GM19023 (cell line): Measurements from ENCODE around the gene BEND3.
"Not testable (repeated sequence)": the region's sequence is repeated elsewhere in the genome, so short reads cannot be mapped to it uniquely, and the experiment has no call there.

Experiments used
- ATAC-seq: cut with Tn5 transposase; IDR thresholded peaks from one replicate; pipeline ENCODE4 v1.9.1; 2021; ENCODE audit warnings: mild to moderate bottlenecking, moderate library complexity; ENCODE audit not compliant: unreplicated experiment

The BEND3 gene

DNA sequence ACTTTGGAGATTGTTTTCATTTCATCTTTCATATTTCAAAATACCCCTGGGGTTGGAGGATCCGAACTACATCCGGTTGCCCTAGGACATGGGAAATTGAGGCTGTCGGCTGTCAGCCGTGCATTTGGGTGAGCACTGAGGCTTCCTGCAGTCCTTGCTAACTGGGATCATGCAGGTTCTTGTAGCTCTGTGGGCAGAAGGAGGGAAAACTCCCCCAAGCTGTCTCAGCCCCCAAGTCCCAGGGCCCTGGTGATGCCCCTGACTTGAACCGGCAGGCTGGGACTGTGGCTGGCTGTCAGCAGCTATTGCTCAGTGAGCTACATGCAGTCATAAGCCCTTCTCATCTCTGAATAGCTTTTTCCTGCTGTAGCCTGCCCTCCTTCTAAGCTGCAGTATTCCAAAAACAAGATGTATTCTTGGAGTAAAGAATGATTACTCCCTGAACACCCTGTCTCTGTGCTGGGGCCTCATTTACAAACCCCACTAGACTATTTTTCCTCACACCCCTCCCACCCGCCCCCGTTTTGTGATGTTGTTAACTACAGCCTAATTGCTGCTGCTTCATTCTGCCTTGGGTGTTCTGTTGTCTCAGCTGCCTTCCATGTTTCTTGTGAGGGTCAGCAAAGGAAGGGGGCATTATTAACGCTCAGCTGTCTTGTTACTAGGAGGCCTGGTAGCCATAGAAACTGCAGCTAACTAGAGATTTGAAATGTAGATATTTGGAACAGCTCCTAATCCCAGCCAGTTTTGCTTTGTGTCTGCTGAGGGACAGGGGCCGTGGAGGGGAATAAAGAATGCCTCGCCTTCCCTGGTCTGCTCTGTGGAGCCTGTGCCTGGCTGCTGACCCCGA is 69.3 kb downstream of the BEND3 start:
- ATAC-seq = no peak

DNA sequence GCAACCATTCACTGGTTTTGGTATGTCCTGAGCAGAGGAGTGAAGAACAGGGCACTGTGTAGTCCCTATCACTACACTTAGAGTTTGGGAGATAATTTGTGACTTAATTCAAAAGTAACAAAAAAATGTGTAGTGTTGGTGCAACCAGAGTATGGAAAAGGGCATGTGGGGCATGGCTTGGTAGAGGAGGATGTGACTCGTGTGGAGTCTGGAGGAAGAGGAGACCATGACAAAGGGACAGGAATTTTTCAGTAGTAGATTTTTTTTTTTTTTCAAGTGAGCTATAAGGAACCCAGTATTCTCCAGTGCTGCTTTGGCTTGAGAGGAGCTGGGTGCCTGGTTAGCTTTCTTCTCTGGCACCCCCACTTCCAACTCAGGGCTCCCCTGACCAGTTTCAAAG is 82.2 kb downstream of the BEND3 start:
- ATAC-seq = no peak

DNA sequence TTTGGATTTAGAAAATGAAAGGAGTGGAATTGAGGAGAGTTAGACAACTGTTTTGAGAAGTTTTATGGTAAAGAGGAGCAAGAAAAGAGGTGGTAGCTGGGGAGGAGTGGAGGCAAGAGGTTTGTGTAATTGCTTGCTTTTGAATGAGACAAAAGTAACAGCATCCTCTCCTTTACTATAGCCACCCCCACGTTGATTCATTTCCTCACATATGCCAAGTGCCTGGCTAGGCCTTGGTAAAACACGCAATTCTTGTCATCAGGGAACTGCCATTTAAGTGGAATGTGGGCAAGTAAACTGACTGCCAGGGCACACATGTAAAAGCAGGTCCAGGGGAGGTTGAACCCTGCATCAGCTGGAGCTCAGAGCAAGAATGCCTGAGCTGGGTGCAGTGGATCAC is 83.3 kb downstream of the BEND3 start:
- no peak for ATAC-seq

DNA sequence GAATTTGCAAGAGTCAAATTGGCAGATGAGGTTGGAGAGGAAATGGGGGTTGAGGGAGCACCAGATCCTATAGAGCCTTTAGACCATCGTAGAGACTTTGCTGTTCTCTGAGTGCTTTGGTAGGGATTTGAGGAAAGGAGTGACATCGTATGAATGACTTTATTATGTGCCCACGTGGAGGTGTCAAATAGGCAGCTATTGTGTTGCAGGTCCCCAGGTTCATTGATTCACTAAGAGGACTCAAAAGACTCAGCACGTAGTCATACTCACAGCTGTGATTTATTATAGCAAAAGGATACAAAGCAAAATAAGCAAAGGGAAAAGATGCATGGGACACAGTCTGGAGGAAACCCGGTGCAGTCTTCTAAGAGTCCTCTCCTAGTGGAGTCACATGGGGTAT is 85.2 kb downstream of the BEND3 start:
- ATAC-seq = no peak

DNA sequence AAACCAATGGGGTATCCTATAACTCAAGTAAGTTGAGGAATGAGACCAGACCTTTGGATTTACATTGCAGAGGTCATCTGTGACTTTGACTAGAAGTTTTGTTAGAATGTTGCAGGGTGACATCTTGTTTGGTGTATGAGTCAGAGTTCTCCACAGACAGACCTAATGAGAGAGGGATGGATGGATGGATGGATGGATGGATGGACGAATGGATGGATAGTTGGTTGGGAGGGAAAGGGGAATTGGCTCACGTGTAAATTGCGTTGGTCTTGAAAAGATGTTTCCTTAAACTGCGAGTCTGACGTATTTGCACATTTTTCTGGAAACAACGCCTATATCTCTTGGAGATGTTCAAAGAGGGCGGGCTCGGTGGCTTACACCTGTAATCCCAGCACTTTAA is 88.3 kb downstream of the BEND3 start:
- no peak for ATAC-seq

DNA sequence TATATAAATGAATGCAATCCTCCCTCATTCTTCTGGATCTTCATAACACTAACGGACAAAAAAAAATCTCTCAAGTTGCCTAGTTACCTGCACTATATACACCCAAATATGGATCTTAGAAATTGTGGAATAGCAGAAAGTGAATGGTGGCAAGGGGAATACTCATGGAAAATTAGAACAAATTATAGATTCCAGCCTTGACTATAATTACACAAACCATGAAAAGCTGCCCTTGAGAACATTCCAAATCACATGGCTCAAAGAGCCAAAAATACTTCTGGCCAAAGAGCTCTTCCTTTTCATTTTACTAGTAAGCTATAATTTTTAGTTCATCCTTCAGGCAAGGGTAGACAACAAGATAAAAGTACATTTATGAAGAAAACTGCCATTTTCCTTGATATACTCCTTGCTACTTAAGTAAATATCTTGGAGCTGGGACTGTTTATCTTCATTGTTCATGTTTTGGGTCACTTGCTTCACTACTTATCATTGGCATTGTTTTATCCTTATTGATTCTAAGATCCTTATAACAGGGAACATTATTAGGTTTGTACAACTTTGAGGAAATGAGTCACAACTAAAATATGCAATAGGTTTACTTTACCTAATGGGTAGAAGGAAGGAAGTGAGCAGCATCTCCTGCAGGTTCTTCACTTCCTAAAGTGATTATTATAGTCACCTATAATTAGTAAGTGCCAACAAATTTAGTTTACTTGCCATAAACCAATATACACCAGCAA is 93.7 kb downstream of the BEND3 start:
- no peak for ATAC-seq

DNA sequence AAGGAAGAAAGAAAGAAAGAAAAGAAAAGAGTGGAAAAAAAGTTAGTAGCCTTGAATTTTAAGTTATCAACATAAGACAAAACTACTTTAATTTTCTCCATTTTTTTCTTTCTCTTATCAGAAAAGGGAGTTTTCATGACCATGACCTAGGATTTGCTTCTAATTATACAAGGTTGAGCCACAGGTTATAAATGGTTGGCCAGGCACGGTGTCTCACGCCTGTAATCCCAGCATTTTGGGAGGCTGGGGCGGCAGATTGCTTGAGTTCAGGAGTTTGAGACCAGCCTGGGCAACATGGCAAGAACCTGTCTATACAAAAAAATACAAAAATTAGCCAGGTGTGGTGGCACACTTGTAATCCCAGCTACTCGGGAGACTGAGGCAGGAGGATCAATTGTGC is 95.1 kb downstream of the BEND3 start:
- ATAC-seq = no peak

DNA sequence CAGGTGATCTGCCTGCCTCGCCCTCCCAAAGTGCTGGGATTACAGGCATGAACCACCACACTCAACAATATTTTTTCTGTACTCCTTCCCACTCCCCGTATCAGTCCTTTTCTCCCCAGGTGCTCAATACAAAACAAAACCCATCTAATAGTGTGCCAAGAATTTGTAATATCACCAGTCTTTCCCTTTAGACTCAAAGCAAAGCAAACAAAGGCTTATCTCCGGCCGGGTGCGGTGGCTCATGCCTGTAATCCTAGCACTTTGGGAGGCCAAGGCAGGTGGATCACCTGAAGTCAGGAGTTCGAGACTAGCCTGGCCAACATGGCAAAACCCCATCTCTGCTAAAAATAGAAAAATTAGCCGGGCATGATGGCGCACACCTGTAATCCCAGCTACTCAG is 95.7 kb downstream of the BEND3 start:
- not testable (repeated sequence) for ATAC-seq

DNA sequence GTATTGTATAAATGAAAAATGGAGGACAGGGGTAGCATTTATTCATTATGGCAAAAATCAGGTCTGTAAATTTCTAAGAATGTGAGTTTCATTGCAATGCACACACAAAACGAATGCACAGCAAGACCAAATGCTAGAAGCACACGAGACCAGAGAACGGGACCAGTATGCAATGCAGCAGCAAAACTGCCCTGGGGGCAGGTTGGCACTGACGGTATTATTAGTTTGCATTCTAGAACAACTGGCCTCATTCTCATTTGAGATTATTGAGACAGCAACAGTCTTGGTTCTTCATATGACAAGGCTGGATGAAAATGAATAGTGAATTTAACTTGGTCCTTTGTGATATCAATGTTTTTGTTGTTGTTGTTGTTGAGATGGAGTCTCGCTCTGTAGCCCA is 96.3 kb downstream of the BEND3 start:
- ATAC-seq = no peak
